ENCODE data around the gene SLC25A52. TPM values are rescaled to one million over a fixed set of nuclear protein-coding genes. Genes with fewer than 3 reads are reported as not detected.

The SLC25A52 gene
- total RNA-seq, 1 donor from 2014 or later = not detected

GRCh38 chr18:31792580-31792911, 31.9 kb upstream of the SLC25A52 start:
- H3K4me3 Mint-ChIP-seq = no peak overlapping the region
- no peaks in the 10 kb centered on the region for H3K27me3 Mint-ChIP-seq (ENCODE audit: low read depth)
- H3K27ac Mint-ChIP-seq (ENCODE audit: unreplicated experiment) = no peak overlapping the region
- peaks cover 3% of the 10 kb centered on the region for H3K4me1 Mint-ChIP-seq
- peaks cover 3% of the 10 kb centered on the region for H3K9me3 Mint-ChIP-seq
- no peak for TF ChIP-seq CTCF (conservative IDR thresholded peaks at IDR 0.05)
- no peaks in the 10 kb centered on the region for H3K36me3 Mint-ChIP-seq (ENCODE audit: low read depth)
- DNase-seq (ENCODE audit: low read depth, low spot score) = no peak

- H3K9me3 Mint-ChIP-seq = peaks cover 3% of the 10 kb centered on the region
- H3K36me3 Mint-ChIP-seq (ENCODE audit: low read depth) = no peaks in the 10 kb centered on the region
- H3K4me3 Mint-ChIP-seq = no peak overlapping the region
- DNase-seq (ENCODE audit: low read depth, low spot score) = no peak
- no peak for TF ChIP-seq CTCF (conservative IDR thresholded peaks at IDR 0.05)
- H3K27ac Mint-ChIP-seq (ENCODE audit: unreplicated experiment) = no peak overlapping the region
- peaks cover 3% of the 10 kb centered on the region for H3K4me1 Mint-ChIP-seq
- H3K27me3 Mint-ChIP-seq (ENCODE audit: low read depth) = no peaks in the 10 kb centered on the region
Observed at GRCh38 chr18:31791817-31792579, 31.3 kb upstream of the SLC25A52 start.

GRCh38 chr18:31789409-31789808, 28.7 kb upstream of the SLC25A52 start:
- no peaks in the 10 kb centered on the region for H3K36me3 Mint-ChIP-seq (ENCODE audit: low read depth)

GRCh38 chr18:31783059-31783458, 22.4 kb upstream of the SLC25A52 start:
- Mint-ChIP-seq H3K9me3 (peaks cover 18% of the 10 kb centered on the region), H3K4me1 (no peaks in the 10 kb centered on the region), H3K27me3 (ENCODE audit: low read depth) (no peaks in the 10 kb centered on the region), H3K4me3 (no peak overlapping the region), H3K36me3 (ENCODE audit: low read depth) (peaks cover 13% of the 10 kb centered on the region), H3K27ac (ENCODE audit: unreplicated experiment) (no peak overlapping the region)
- TF ChIP-seq CTCF (conservative IDR thresholded peaks at IDR 0.05) = no peak
- DNase-seq (ENCODE audit: low read depth, low spot score) = no peak

More at GRCh38 chr18:31789409-31789808, 28.7 kb upstream of the SLC25A52 start:
- Mint-ChIP-seq H3K27ac (ENCODE audit: unreplicated experiment) (no peak overlapping the region), H3K4me3 (no peak overlapping the region), H3K4me1 (peaks cover 3% of the 10 kb centered on the region), H3K9me3 (peaks cover 7% of the 10 kb centered on the region), H3K27me3 (ENCODE audit: low read depth) (no peaks in the 10 kb centered on the region)
- DNase-seq (ENCODE audit: low read depth, low spot score) = no peak
- TF ChIP-seq CTCF (conservative IDR thresholded peaks at IDR 0.05) = no peak

- H3K27ac Mint-ChIP-seq (ENCODE audit: unreplicated experiment) = no peak overlapping the region
- no peaks in the 10 kb centered on the region for H3K27me3 Mint-ChIP-seq (ENCODE audit: low read depth)
- TF ChIP-seq CTCF (conservative IDR thresholded peaks at IDR 0.05) = no peak
- peaks cover 36% of the 10 kb centered on the region for H3K4me1 Mint-ChIP-seq
- no peak overlapping the region for H3K4me3 Mint-ChIP-seq
- DNase-seq (ENCODE audit: low read depth, low spot score) = no peak
- peaks cover 22% of the 10 kb centered on the region for H3K9me3 Mint-ChIP-seq
- peaks cover 22% of the 10 kb centered on the region for H3K36me3 Mint-ChIP-seq (ENCODE audit: low read depth)
Observed at GRCh38 chr18:31778391-31778950, 17.8 kb upstream of the SLC25A52 start.
